GM18861 (cell line): ENCODE data around the gene CHST8.
"Not testable (repeated sequence)": the region's sequence is repeated elsewhere in the genome, so short reads cannot be mapped to it uniquely, and the experiment has no call there.

ENCODE experiments used
- ATAC-seq: cut with Tn5 transposase; IDR thresholded peaks from one replicate; pipeline ENCODE4 v1.9.1; 2021; ENCODE audit not compliant: unreplicated experiment

Gene CHST8

GRCh38 chr19:33688171-33688992 is 66.6 kb downstream of the CHST8 start:
- no peak for ATAC-seq

DNA sequence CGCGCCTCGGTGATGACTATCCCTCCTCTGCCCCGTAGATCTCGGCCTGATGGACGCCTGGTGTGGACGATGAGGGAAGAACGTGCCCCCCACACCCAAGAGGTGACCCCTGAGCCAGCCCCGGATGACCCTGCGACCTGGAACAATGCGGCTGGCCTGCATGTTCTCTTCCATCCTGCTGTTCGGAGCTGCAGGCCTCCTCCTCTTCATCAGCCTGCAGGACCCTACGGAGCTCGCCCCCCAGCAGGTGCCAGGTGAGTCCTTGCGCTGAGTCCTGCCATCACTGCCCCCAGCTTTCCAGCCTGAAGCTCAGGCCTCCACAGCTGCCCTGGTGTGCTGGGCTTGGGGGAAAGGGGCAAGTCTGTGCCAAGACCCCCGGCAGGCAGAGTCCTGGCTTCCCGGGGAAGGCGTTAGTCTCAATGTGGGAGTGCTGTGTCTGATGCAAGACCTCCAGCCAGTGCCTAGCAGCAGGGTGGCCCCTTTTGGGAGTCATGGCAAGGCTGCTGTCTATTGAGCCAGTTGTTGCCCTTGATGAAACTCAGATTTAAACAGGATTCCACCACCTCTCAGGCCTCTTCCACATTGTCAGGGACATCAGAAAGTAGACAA is 67.5 kb downstream of the CHST8 start:
- ATAC-seq, result no peak

GRCh38 chr19:33689868-33690267 is 68.1 kb downstream of the CHST8 start:
- ATAC-seq, result no peak

DNA sequence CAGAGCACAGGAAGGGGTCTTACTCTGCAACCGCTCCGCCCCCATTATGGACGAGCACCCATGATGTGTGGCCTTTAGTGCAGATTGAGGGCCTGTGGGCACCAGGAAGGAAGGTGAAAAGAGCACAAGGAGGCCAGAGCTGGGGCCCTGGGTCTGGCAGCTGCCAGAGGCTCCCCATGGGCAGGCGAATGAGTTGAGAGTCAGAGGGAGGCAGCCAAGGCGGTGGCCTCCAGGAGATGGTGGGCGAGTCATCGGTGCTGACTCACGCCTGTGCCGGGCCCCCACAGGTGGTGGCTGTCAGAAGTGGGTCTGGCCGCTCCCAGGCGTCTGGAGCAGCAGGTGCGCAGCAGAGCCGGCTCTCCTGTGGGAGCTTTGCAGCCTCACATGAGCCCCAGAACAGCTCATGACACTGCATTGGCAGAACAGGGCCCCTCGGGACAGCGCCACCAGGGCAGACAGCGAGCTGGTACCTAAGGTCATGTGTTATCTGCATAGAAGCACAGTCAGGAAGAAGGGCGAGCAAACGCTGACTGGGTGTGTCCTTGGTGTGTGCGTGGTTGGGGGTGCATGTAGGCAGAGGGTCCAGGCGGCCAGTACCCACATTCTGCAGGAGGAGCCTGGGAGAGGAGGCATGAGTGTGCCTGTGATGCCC is 68.8 kb downstream of the CHST8 start:
- no peak for ATAC-seq

GRCh38 chr19:33691030-33691427 is 69.3 kb downstream of the CHST8 start:
- no peak for ATAC-seq

- no peak for ATAC-seq
Observed at GRCh38 chr19:33691736-33692135, 70.0 kb downstream of the CHST8 start.

GRCh38 chr19:33693678-33694077 is 71.9 kb downstream of the CHST8 start:
- no peak for ATAC-seq

GRCh38 chr19:33695547-33695946 is 73.8 kb downstream of the CHST8 start:
- not testable (repeated sequence) for ATAC-seq

DNA sequence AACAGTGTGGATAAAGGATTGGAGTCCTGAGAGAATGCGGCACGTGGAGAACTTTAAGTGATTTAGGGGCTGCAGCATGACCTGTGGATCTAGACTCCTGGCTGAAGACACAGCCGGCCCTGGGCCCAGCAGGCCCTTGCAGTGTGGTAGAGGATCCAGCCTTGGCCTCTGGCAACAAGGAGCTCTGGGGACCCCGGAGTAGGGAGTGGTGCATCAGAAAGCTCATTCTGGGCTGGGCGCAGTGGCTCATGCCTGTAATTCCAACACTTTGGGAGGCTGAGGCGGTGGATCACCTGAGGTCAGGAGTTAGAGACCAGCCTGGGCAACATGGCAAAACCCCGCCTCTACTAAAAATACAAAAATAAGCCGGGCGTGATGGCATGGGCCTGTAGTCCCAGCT is 76.0 kb downstream of the CHST8 start:
- ATAC-seq, result no peak

GRCh38 chr19:33698576-33699435 is 77.1 kb downstream of the CHST8 start:
- no peak for ATAC-seq

DNA sequence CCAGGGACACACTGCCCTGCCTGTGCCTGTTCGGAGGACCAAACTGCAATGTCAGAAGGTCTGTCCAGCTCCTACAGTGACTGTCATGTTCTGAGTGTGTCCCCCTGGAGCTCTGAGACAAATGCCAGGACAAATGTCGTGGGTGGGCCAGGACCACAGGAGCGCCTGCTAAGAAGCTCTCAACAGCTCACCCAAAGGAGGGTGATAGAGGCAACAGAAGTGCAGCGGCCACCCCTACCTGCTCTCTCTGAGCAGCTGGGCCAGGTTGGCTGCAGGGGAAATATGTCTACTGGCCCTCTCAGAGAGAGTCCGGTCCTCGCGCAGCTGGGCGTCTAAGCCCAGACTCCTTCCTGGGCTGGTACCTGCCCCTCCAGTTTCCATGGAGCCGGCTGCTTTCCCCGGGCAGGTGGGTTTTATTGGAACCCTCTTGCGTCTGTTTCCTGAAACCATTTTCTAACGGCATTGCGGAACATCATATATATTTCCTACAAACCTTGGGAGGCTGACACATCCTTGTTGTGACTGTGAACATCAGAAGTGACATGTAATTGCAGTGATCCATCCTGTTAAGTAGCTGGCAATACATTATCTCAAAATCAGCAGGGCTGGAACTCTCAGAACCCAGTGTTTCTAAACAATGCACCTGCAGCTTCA is 78.1 kb downstream of the CHST8 start:
- no peak for ATAC-seq

GRCh38 chr19:33700408-33701013 is 78.8 kb downstream of the CHST8 start:
- no peak for ATAC-seq

DNA sequence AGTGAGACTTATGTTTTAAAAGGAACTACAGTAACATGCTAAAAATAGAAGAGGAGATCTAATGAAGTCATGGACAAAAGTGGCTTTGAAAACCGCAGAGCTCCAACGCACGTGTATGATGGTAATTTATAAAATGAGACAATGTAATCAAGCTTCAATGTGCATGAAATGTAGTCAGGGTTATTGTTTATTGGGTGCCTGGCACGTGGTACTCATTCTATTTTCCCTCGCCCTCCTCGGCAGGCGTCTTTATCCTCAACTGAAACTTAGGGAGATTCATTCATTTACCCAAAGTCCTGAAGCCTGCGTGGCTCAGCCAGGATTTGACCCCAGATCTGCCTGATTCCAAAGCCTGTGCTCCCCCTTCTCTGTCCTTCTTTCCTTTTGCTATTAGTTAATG is 79.8 kb downstream of the CHST8 start:
- ATAC-seq, result no peak

DNA sequence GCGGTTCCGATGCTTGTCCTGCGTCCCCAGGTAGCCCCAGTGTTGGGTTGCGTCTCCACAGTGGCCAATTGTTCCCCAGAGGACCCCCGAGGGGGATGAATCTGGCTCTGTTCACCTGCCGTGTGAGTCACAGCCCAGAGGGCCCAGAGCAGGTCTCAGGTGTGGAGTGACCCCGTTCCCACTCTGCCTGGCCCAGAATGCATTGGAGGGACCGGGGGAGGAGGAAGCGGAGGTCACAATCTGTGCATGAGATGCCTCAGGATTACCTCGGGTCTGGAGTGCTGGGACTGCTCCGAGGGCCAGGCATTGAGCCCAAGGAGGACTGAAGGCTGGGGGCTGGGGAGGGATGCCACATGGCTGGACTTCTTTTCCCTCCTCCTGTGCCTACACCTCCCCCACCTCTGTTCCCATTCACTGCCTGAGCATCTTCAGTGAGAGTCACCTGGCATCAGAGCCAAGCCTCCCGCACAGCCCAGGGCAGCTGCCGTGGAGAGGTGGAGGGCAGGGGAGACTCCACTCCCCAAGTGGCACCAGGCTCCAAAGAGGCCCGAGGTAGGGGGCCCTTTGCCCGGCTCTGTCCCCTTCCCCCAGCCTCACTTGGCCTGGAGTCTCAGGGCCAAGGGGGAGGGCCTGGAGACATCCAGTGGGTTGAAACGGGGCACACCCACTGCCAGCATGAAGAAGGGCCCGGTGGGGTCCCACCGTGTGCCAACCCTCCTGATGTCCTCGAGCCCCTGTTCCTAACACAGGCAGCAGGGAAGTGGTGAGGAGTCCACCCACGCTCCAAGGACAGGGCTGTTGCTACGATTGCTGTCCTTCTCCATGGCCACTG is 81.1 kb downstream of the CHST8 start:
- no peak for ATAC-seq

- ATAC-seq, result no peak
Observed at GRCh38 chr19:33703438-33703750, 81.6 kb downstream of the CHST8 start.

DNA sequence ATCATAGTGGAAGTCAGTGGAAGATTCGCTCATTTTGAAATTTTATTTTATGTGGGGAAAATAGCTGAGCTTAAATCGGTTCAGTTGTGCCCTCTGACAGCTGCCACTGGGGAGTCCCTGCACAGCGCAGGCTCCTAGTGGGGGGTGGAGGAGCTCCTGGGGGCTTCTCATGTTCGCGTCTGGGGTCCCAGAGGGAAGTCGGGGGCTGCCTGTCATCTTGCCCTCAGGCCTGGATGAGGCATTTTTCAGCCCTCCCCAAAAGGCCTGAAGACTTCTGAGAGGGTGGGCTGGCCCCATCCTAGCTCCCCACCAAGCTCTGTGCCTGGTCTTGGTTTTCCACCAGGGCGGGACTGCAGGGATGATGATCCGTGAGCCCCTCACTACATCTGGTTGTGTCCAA is 82.1 kb downstream of the CHST8 start:
- no peak for ATAC-seq

GRCh38 chr19:33704271-33704670 is 82.5 kb downstream of the CHST8 start:
- no peak for ATAC-seq

DNA sequence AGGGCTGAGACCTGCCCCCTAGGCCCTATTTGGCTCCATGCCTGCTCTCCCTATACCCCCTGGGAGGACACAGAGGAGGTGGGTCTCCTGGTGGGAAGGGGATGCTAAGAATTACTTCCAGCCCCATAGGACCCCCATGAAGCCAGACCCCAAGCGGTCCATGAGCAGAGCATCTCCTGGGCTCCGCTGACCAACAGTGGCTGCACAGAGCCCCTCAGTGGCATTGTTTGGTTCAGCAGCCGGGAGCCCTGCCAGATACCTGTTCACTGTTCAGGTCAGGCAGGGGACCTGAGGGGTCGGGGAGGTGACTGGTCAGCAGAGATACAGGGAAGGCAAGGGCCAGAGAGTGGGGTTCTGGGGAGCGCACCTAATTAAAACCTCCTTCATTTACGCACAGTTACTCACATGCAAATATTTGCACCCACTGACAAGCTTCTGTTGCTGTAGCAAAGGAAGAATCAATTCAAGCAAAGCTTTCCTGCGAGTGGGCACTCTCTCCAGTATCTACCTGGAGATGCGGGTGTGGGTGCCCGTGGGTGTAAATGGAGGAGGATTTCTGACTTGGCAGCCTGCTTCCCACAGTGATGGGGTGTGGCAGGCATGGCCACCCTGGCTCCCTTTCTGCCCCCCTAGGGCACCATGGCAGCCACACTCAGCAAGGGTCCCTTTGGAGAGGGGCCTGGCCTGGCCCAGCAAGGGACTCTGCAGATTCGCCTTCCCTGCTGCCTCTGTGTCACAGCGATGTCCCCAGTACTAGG is 83.5 kb downstream of the CHST8 start:
- ATAC-seq, result no peak

- ATAC-seq, result no peak
Observed at GRCh38 chr19:33705860-33706259, 84.1 kb downstream of the CHST8 start.
